ENCODE results near the gene ANKMY1. TPM values are rescaled to one million over a fixed set of nuclear protein-coding genes. Genes with fewer than 3 reads are reported as not detected.

The ANKMY1 gene
- polyA plus RNA-seq, 2 of the 4 experiments (the other 2 are of a cell fraction): 10.6 to 16.5 TPM

GRCh38 chr2:240603846-240604245, 46.1 kb upstream of the ANKMY1 start:
- Histone ChIP-seq H3K4me1 (peaks cover 13% of the 10 kb centered on the region), H3K27ac (no peak overlapping the region), H3K4me3 (no peak overlapping the region), H3K4me2 (no peak overlapping the region), H3K9me3 (no peaks in the 10 kb centered on the region)
- ATAC-seq (peak in 1 of 2 experiments; percentile 11; a peak in 3 of 6 replicates), FAIRE-seq (no peak), DNase-seq (ENCODE audit: low read depth in 1 of 2, low spot score in 1 of 2) (no peak)
- TF ChIP-seq MYC (IDR thresholded peaks at IDR 0.05; ENCODE audit: borderline replicate concordance, low read length) (no peak), MAFK (IDR thresholded peaks at IDR 0.05; ENCODE audit: partially characterized antibody) (no peak), CHD4 (IDR thresholded peaks at IDR 0.05; ENCODE audit: borderline replicate concordance) (no peak), FOSL2 (IDR thresholded peaks at IDR 0.05) (no peak), FOSL2 (CRISPR knock-in tag; IDR thresholded peaks at IDR 0.05) (no peak), NPAS2 (CRISPR knock-in tag; IDR thresholded peaks at IDR 0.05; ENCODE audit: borderline replicate concordance) (no peak), HOXB13 (CRISPR knock-in tag; IDR thresholded peaks at IDR 0.05; ENCODE audit: low read depth) (no peak), NR3C1 (IDR thresholded peaks at IDR 0.05) (no peak), HEYL (CRISPR knock-in tag; IDR thresholded peaks at IDR 0.05) (no peak), CEBPB (IDR thresholded peaks at IDR 0.05) (no peak), RNF2 (IDR thresholded peaks at IDR 0.05; ENCODE audit: borderline replicate concordance, low read depth) (no peak), ZC3H11A (IDR thresholded peaks at IDR 0.05) (no peak), HMGXB4 (CRISPR knock-in tag; IDR thresholded peaks at IDR 0.05; ENCODE audit: borderline replicate concordance) (no peak)
- TF ChIP-seq, protein P1, sequence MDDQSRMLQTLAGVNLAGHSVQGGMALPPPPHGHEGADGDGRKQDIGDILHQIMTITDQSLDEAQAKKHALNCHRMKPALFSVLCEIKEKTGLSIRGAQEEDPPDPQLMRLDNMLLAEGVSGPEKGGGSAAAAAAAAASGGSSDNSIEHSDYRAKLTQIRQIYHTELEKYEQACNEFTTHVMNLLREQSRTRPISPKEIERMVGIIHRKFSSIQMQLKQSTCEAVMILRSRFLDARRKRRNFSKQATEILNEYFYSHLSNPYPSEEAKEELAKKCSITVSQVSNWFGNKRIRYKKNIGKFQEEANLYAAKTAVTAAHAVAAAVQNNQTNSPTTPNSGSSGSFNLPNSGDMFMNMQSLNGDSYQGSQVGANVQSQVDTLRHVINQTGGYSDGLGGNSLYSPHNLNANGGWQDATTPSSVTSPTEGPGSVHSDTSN (IDR thresholded peaks at IDR 0.05): no peak
- TF ChIP-seq, protein P2, sequence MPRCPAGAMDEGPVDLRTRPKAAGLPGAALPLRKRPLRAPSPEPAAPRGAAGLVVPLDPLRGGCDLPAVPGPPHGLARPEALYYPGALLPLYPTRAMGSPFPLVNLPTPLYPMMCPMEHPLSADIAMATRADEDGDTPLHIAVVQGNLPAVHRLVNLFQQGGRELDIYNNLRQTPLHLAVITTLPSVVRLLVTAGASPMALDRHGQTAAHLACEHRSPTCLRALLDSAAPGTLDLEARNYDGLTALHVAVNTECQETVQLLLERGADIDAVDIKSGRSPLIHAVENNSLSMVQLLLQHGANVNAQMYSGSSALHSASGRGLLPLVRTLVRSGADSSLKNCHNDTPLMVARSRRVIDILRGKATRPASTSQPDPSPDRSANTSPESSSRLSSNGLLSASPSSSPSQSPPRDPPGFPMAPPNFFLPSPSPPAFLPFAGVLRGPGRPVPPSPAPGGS (IDR thresholded peaks at IDR 0.05): no peak
- CTCF ChIA-PET: interaction anchor here (0.7 to 1.9 kb wide), 6 partner anchors 10 to 38 kb away, joined by 3 to 5 read pairs (median 3); no protein-coding TSS in a partner anchor
- WGBS (ENCODE audit: missing lambda C conversion rate): 88% methylated on average over 10 of the region's 10 CpGs
- POLR2A ChIA-PET: no interaction called here

GRCh38 chr2:240603081-240603835, 45.5 kb upstream of the ANKMY1 start:
- FAIRE-seq (no peak), DNase-seq (ENCODE audit: low read depth in 1 of 2, low spot score in 1 of 2) (no peak), ATAC-seq (no peak)
- no peak overlapping the region for H3K27ac ChIP-seq
- H3K9me3 ChIP-seq: no peaks in the 10 kb centered on the region
- H3K4me3 ChIP-seq: no peak overlapping the region
- TF ChIP-seq, protein P3, sequence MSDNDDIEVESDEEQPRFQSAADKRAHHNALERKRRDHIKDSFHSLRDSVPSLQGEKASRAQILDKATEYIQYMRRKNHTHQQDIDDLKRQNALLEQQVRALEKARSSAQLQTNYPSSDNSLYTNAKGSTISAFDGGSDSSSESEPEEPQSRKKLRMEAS (IDR thresholded peaks at IDR 0.05): no peak
- no peak for TF ChIP-seq ZFP36 (IDR thresholded peaks at IDR 0.05; ENCODE audit: borderline replicate concordance, partially characterized antibody)
- TF ChIP-seq, protein P4, sequence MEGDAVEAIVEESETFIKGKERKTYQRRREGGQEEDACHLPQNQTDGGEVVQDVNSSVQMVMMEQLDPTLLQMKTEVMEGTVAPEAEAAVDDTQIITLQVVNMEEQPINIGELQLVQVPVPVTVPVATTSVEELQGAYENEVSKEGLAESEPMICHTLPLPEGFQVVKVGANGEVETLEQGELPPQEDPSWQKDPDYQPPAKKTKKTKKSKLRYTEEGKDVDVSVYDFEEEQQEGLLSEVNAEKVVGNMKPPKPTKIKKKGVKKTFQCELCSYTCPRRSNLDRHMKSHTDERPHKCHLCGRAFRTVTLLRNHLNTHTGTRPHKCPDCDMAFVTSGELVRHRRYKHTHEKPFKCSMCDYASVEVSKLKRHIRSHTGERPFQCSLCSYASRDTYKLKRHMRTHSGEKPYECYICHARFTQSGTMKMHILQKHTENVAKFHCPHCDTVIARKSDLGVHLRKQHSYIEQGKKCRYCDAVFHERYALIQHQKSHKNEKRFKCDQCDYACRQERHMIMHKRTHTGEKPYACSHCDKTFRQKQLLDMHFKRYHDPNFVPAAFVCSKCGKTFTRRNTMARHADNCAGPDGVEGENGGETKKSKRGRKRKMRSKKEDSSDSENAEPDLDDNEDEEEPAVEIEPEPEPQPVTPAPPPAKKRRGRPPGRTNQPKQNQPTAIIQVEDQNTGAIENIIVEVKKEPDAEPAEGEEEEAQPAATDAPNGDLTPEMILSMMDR (IDR thresholded peaks at IDR 0.05): no peak
- no peak for TF ChIP-seq NR3C1 (IDR thresholded peaks at IDR 0.05)
- no peak for TF ChIP-seq USF2 (IDR thresholded peaks at IDR 0.05)
- WGBS (ENCODE audit: missing lambda C conversion rate): 89% methylated on average over 13 of the region's 22 CpGs
- H3K4me1 ChIP-seq: peaks cover 13% of the 10 kb centered on the region
- H3K4me2 ChIP-seq: no peak overlapping the region
- ChIA-PET POLR2A (interaction anchor here (0.8 kb wide), 1 partner anchor 17 kb away, joined by 4 read pairs; the partner anchor contains the start of gene CAPN10), CTCF (interaction anchor here (1.0 to 1.9 kb wide), 2 partner anchors 18 to 74 kb away, joined by 3 to 5 read pairs; no protein-coding TSS in a partner anchor)
